DND-41 (cell line): ENCODE measurements around the gene ARSI.

ENCODE experiments used
- ATAC-seq: fragments of 200-7000 bp; cut with Tn5 transposase; 3 replicates; pipeline ENCODE4 v1.9.1; 2021; ENCODE audit warnings: low read depth; ENCODE audit not compliant: insufficient read depth
- DNase-seq: peaks from one replicate; pipeline ENCODE4 v3.0.0-alpha.2; 2020
- H2AFZ ChIP-seq: 2 replicates; pipeline ENCODE4 v1.6.0; 2012; ENCODE audit warnings: low read depth, low read length
- H3K27ac ChIP-seq: 2 replicates; pipeline ENCODE4 v1.5.1; 2012; ENCODE audit warnings: low read length, inconsistent platforms
- H3K27me3 ChIP-seq: fragments of 200-600 bp; sonication (generic); 2 replicates; pipeline ENCODE4 v1.6.0; 2012; ENCODE audit warnings: low read length, mild to moderate bottlenecking, inconsistent platforms; ENCODE audit not compliant: insufficient read depth, poor library complexity
- H3K36me3 ChIP-seq: 2 replicates; pipeline ENCODE4 v1.5.1; 2012; ENCODE audit warnings: low read length, inconsistent platforms; ENCODE audit not compliant: insufficient read depth
- H3K4me1 ChIP-seq: 2 replicates; pipeline ENCODE4 v1.5.1; 2012; ENCODE audit warnings: mild to moderate bottlenecking, low read length; ENCODE audit not compliant: insufficient read depth
- H3K4me2 ChIP-seq: 2 replicates; pipeline ENCODE4 v1.6.0; 2012; ENCODE audit warnings: mild to moderate bottlenecking, moderate library complexity, low read length, inconsistent platforms; ENCODE audit not compliant: insufficient read depth
- H3K4me3 ChIP-seq, 2 experiments: fragments of 200-600 bp in 1 of 2; shearing (Covaris generic) in 1 of 2; 2 replicates each; pipeline ENCODE4 v1.5.1; 2012 to 2016; ENCODE audit warnings: inconsistent platforms in 2 of 2, low read length in 2 of 2, mild to moderate bottlenecking in 2 of 2, low read depth in 1 of 2, moderate library complexity in 1 of 2
- H3K79me2 ChIP-seq: 2 replicates; pipeline ENCODE4 v1.6.0; 2012; ENCODE audit warnings: low read length, inconsistent platforms; ENCODE audit not compliant: insufficient read depth
- H3K9ac ChIP-seq: 2 replicates; pipeline ENCODE4 v1.6.0; 2012; ENCODE audit warnings: low read depth, mild to moderate bottlenecking, inconsistent platforms, low read length, moderate library complexity
- H3K9me3 ChIP-seq: 2 replicates; pipeline ENCODE4 v1.5.1; 2012; ENCODE audit warnings: low read length, moderate library complexity, mild to moderate bottlenecking, inconsistent platforms; ENCODE audit not compliant: insufficient read depth, severe bottlenecking
- H4K20me1 ChIP-seq: 2 replicates; pipeline ENCODE4 v1.6.0; 2012; ENCODE audit warnings: low read length; ENCODE audit not compliant: insufficient read depth
- EZH2 ChIP-seq: IDR thresholded peaks from 3 replicates; pipeline ENCODE4 v1.6.1; 2012; ENCODE audit warnings: borderline replicate concordance, low read depth, mild to moderate bottlenecking, moderate library complexity, low read length, inconsistent platforms; ENCODE audit not compliant: severe bottlenecking
- TF ChIP-seq, protein P1 (sequence below): IDR thresholded peaks from 2 replicates; pipeline ENCODE4 v1.5.1; 2012; ENCODE audit warnings: borderline replicate concordance, low read length, moderate library complexity, mild to moderate bottlenecking; ENCODE audit not compliant: poor library complexity, severe bottlenecking; ENCODE audit errors: extremely low read depth

Gene ARSI

DNA sequence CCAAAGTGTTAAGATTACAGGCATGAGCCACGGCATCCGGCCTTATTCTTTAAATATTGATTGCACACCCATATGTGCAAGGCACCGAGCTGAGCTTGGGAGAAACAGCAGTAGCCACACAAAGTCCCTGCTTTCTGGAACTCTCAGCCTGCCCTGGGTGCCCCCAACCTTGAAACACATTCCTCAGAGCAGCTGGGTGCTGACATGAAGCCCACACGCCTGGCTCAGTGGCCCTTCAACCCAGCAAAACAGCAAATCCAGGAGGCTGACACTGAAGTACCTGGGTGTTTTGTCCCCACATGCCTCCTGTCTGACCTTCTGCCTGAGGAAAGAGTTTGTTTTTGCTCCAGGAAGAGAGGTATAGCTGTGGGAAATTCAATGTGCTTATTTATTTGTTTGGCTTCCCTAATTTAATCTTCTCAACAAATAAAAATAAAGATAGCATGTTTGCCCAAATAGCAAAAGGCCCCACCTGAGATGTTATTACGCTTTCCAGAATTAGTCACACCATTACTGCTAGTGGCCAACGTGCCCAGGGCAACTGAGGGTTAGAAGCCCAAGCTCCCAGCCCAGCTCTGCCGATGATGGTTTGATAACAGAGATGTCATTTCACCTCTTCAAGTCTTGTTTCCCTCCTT lies 41.4 kb upstream of the ARSI start:
- Histone ChIP-seq H3K4me1 (no peaks in the 10 kb centered on the region), H2AFZ (no peak overlapping the region), H3K9ac (no peak overlapping the region), H3K27me3 (peaks cover 18% of the 10 kb centered on the region), H3K27ac (no peak overlapping the region), H3K4me3 (no peak overlapping the region), H3K79me2 (no peaks in the 10 kb centered on the region), H4K20me1 (no peaks in the 10 kb centered on the region), H3K36me3 (no peaks in the 10 kb centered on the region), H3K9me3 (no peaks in the 10 kb centered on the region), H3K4me2 (no peak overlapping the region)
- TF ChIP-seq, protein P1, sequence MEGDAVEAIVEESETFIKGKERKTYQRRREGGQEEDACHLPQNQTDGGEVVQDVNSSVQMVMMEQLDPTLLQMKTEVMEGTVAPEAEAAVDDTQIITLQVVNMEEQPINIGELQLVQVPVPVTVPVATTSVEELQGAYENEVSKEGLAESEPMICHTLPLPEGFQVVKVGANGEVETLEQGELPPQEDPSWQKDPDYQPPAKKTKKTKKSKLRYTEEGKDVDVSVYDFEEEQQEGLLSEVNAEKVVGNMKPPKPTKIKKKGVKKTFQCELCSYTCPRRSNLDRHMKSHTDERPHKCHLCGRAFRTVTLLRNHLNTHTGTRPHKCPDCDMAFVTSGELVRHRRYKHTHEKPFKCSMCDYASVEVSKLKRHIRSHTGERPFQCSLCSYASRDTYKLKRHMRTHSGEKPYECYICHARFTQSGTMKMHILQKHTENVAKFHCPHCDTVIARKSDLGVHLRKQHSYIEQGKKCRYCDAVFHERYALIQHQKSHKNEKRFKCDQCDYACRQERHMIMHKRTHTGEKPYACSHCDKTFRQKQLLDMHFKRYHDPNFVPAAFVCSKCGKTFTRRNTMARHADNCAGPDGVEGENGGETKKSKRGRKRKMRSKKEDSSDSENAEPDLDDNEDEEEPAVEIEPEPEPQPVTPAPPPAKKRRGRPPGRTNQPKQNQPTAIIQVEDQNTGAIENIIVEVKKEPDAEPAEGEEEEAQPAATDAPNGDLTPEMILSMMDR: no peak
- no peak for TF ChIP-seq EZH2
- DNase-seq (no peak), ATAC-seq (no peak)

GRCh38 chr5:150342583-150342982 lies 39.9 kb upstream of the ARSI start:
- ATAC-seq (no peak), DNase-seq (no peak)
- Histone ChIP-seq H2AFZ (no peak overlapping the region), H3K9me3 (no peaks in the 10 kb centered on the region), H3K27ac (no peak overlapping the region), H3K4me2 (no peak overlapping the region), H3K4me1 (no peaks in the 10 kb centered on the region), H3K9ac (no peak overlapping the region), H3K27me3 (peaks cover 18% of the 10 kb centered on the region), H3K4me3 (no peak overlapping the region), H3K36me3 (no peaks in the 10 kb centered on the region), H3K79me2 (no peaks in the 10 kb centered on the region), H4K20me1 (no peaks in the 10 kb centered on the region)
- no peak for TF ChIP-seq EZH2
- TF ChIP-seq, protein P1: no peak

GRCh38 chr5:150341989-150342388 lies 39.3 kb upstream of the ARSI start:
- no peaks in the 10 kb centered on the region for H3K79me2 ChIP-seq
- H3K9ac ChIP-seq: no peak overlapping the region
- no peak overlapping the region for H3K4me3 ChIP-seq
- no peaks in the 10 kb centered on the region for H3K9me3 ChIP-seq
- TF ChIP-seq, protein P1: no peak
- TF ChIP-seq EZH2: no peak
- no peak overlapping the region for H3K4me2 ChIP-seq
- ATAC-seq: no peak
- no peak for DNase-seq
- no peak overlapping the region for H3K27ac ChIP-seq
- no peaks in the 10 kb centered on the region for H3K36me3 ChIP-seq
- no peaks in the 10 kb centered on the region for H3K4me1 ChIP-seq
- no peaks in the 10 kb centered on the region for H4K20me1 ChIP-seq
- H3K27me3 ChIP-seq: peaks cover 18% of the 10 kb centered on the region
- no peak overlapping the region for H2AFZ ChIP-seq
